ENCODE results near the gene OR8D2. TPM values are rescaled to one million over a fixed set of nuclear protein-coding genes. Genes with fewer than 3 reads are reported as not detected.

OR8D2 gene
- total and polyA plus RNA-seq, 10 of the 15 experiments (the other 5 are each of a cell fraction or from before 2014, with no cell fraction given) = not detected

GRCh38 chr11:124331873-124332272, 11.9 kb upstream of the OR8D2 start:
- no peak for ATAC-seq
- H3K9ac ChIP-seq (ENCODE audit: control insufficient read depth, insufficient read depth, low read length) = no peak overlapping the region
- peaks cover 0 to 3% of the 10 kb centered on the region in 2 experiments; a peak in 1 of 4 replicates for H3K27me3 ChIP-seq (replicated peaks in 1 of 2; ENCODE audit: control insufficient read depth in 2 of 2, insufficient read depth in 2 of 2, low read length in 1 of 2)
- peaks cover 8% of the 10 kb centered on the region for H3K4me1 ChIP-seq (ENCODE audit: control insufficient read depth, insufficient read depth, low read length)
- DNase-seq (ENCODE audit: low read depth, low spot score) = no peak
- no peak for TF ChIP-seq HDGF (IDR thresholded peaks at IDR 0.05)
- TF ChIP-seq PAX8 (IDR thresholded peaks at IDR 0.05) = no peak
- TF ChIP-seq, protein P1, sequence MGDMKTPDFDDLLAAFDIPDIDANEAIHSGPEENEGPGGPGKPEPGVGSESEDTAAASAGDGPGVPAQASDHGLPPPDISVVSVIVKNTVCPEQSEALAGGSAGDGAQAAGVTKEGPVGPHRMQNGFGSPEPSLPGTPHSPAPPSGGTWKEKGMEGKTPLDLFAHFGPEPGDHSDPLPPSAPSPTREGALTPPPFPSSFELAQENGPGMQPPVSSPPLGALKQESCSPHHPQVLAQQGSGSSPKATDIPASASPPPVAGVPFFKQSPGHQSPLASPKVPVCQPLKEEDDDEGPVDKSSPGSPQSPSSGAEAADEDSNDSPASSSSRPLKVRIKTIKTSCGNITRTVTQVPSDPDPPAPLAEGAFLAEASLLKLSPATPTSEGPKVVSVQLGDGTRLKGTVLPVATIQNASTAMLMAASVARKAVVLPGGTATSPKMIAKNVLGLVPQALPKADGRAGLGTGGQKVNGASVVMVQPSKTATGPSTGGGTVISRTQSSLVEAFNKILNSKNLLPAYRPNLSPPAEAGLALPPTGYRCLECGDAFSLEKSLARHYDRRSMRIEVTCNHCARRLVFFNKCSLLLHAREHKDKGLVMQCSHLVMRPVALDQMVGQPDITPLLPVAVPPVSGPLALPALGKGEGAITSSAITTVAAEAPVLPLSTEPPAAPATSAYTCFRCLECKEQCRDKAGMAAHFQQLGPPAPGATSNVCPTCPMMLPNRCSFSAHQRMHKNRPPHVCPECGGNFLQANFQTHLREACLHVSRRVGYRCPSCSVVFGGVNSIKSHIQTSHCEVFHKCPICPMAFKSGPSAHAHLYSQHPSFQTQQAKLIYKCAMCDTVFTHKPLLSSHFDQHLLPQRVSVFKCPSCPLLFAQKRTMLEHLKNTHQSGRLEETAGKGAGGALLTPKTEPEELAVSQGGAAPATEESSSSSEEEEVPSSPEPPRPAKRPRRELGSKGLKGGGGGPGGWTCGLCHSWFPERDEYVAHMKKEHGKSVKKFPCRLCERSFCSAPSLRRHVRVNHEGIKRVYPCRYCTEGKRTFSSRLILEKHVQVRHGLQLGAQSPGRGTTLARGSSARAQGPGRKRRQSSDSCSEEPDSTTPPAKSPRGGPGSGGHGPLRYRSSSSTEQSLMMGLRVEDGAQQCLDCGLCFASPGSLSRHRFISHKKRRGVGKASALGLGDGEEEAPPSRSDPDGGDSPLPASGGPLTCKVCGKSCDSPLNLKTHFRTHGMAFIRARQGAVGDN (IDR thresholded peaks at IDR 0.05) = no peak
- TF ChIP-seq IRF5 (IDR thresholded peaks at IDR 0.05; ENCODE audit: borderline replicate concordance) = no peak
- TF ChIP-seq CREB1 (IDR thresholded peaks at IDR 0.05; ENCODE audit: low read depth) = no peak
- no peak for TF ChIP-seq IRF4 (IDR thresholded peaks at IDR 0.05; ENCODE audit: low read depth, low read length)
- TF ChIP-seq E2F4 (IDR thresholded peaks at IDR 0.05; ENCODE audit: low read depth, low read length) = no peak
- TF ChIP-seq NRF1 (conservative IDR thresholded peaks at IDR 0.05; ENCODE audit: low read depth, low read length) = no peak
- TF ChIP-seq, protein P2, sequence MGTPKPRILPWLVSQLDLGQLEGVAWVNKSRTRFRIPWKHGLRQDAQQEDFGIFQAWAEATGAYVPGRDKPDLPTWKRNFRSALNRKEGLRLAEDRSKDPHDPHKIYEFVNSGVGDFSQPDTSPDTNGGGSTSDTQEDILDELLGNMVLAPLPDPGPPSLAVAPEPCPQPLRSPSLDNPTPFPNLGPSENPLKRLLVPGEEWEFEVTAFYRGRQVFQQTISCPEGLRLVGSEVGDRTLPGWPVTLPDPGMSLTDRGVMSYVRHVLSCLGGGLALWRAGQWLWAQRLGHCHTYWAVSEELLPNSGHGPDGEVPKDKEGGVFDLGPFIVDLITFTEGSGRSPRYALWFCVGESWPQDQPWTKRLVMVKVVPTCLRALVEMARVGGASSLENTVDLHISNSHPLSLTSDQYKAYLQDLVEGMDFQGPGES (IDR thresholded peaks at IDR 0.05) = no peak
- no peak for TF ChIP-seq NBN (IDR thresholded peaks at IDR 0.05)
- no peak for TF ChIP-seq EP300 (IDR thresholded peaks at IDR 0.05; ENCODE audit: borderline replicate concordance in 1 of 2, control insufficient read depth in 1 of 2, low read depth in 2 of 2, low read length in 2 of 2)
- TF ChIP-seq, protein P3, sequence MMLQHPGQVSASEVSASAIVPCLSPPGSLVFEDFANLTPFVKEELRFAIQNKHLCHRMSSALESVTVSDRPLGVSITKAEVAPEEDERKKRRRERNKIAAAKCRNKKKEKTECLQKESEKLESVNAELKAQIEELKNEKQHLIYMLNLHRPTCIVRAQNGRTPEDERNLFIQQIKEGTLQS (IDR thresholded peaks at IDR 0.05; ENCODE audit: borderline replicate concordance, extremely low read depth, low read depth, low read length) = no peak
- no peak for TF ChIP-seq IKZF1 (conservative IDR thresholded peaks at IDR 0.05)
- TF ChIP-seq ZNF24 (IDR thresholded peaks at IDR 0.05) = no peak
- no peak for TF ChIP-seq PAX5 (IDR thresholded peaks at IDR 0.05; ENCODE audit: borderline replicate concordance, low read depth, low read length)
- no peak overlapping the region for H2AFZ ChIP-seq (ENCODE audit: control insufficient read depth, low read depth, low read length)
- ChIA-PET RAD21 (ENCODE audit: unreplicated experiment) (no interaction called here), CTCF (interaction anchor here (0.8 to 1.6 kb wide), 3 partner anchors 13 to 263 kb away, joined by 3 to 4 read pairs (median 3); no protein-coding TSS in a partner anchor), SMC1A (ENCODE audit: uncharacterized antibody, unreplicated experiment) (interaction anchor here (1.3 to 1.6 kb wide), 2 partner anchors 8 to 19 kb away, joined by 4 read pairs; no protein-coding TSS in a partner anchor), POLR2A (no interaction called here)
- in situ Hi-C loops (cut with MboI) (no loop called here), intact Hi-C loops (cut with micrococcal nuclease; ENCODE audit: unreplicated experiment) (no loop called here)
- H3K36me3 ChIP-seq (ENCODE audit: control insufficient read depth in 2 of 2, insufficient read depth in 2 of 2, low read length in 1 of 2) = no peaks in the 10 kb centered on the region
- BruUV-seq (replicated peaks) = no TSS peak
- no peaks in the 10 kb centered on the region for H3K79me2 ChIP-seq (ENCODE audit: control insufficient read depth, insufficient read depth, low read length)
- H3K9me3 ChIP-seq (replicated peaks; ENCODE audit: control insufficient read depth, insufficient read depth, low read length) = no peaks in the 10 kb centered on the region
- 19% methylated on average over 3 of the region's 3 CpGs for WGBS (ENCODE audit: insufficient coverage, insufficient replicate concordance, low lambda C conversion rate, missing lambda C conversion rate)
- H3K4me3 ChIP-seq = no peak overlapping the region
- no peak for FAIRE-seq
- no peaks in the 10 kb centered on the region for H4K20me1 ChIP-seq (ENCODE audit: control insufficient read depth, insufficient read depth)
- H3K27ac ChIP-seq (ENCODE audit: control insufficient read depth, insufficient read depth) = no peak overlapping the region
- no peak overlapping the region for H3K4me2 ChIP-seq (ENCODE audit: control insufficient read depth, insufficient read depth)

Measured in GM12878 (cell line).